Lung (tissue), 12 donors: ENCODE data around the gene TMEM255A. TPM values are rescaled to one million over a fixed set of nuclear protein-coding genes. Genes with fewer than 3 reads are reported as not detected.

Experiments
- ATAC-seq: fragments of 200-7000 bp; cut with Tn5 transposase; one replicate; pipeline ENCODE4 v1.9.1; 2020; ENCODE audit warnings: moderate number of reproducible peaks; ENCODE audit not compliant: insufficient read depth, low FRiP score
- DNase-seq, 3 donors: peaks; one replicate each; pipeline ENCODE4 v3.0.0-alpha.2; 2013 to 2017
- H3K27ac ChIP-seq, 2 donors: one replicate each; pipeline ENCODE4 v1.5.1; 2013; ENCODE audit warnings: mild to moderate bottlenecking in 2 of 2, moderate library complexity in 2 of 2, control low read depth in 1 of 2, inconsistent platforms in 1 of 2, low read depth in 1 of 2, low read length in 1 of 2
- H3K27me3 ChIP-seq, 3 donors: one replicate each; pipeline ENCODE4 v1.5.1; 2013; ENCODE audit warnings: low read length in 2 of 3; ENCODE audit not compliant: control insufficient read depth in 3 of 3, insufficient read depth in 3 of 3
- H3K36me3 ChIP-seq, 4 donors: one replicate each; pipeline ENCODE4 v1.5.1; 2013; ENCODE audit warnings: low read length in 4 of 4, mild to moderate bottlenecking in 1 of 4, moderate library complexity in 1 of 4; ENCODE audit not compliant: control insufficient read depth in 4 of 4, insufficient read depth in 4 of 4
- H3K4me1 ChIP-seq, 5 donors: one replicate each; pipeline ENCODE4 v1.5.1; 2013; ENCODE audit warnings: low read length in 5 of 5, mild to moderate bottlenecking in 2 of 5, moderate library complexity in 1 of 5; ENCODE audit not compliant: control insufficient read depth in 5 of 5, insufficient read depth in 5 of 5
- H3K4me3 ChIP-seq: one replicate; pipeline ENCODE4 v1.5.1; 2013; ENCODE audit warnings: mild to moderate bottlenecking, control low read depth, moderate library complexity
- H3K9ac ChIP-seq, 2 donors: one replicate each; pipeline ENCODE4 v1.5.1; 2013; ENCODE audit warnings: low read length in 2 of 2, control low read depth in 1 of 2; ENCODE audit not compliant: insufficient read depth in 1 of 2
- H3K9me3 ChIP-seq, 4 donors: one replicate each; pipeline ENCODE4 v1.5.1; 2013; ENCODE audit warnings: low read length in 3 of 4, mild to moderate bottlenecking in 1 of 4, moderate library complexity in 1 of 4; ENCODE audit not compliant: control insufficient read depth in 4 of 4, insufficient read depth in 3 of 4
- CTCF ChIP-seq: IDR thresholded peaks from 2 replicates; pipeline ENCODE4 v1.5.1; 2012; ENCODE audit warnings: mild to moderate bottlenecking; ENCODE audit errors: control extremely low read depth, extremely low read depth
- WGBS, 2 donors: extraction: QIAGEN DNeasy Blood & Tissue Kit; methylation state at CpG; one replicate each; pipeline ENCODE4 v1.1.7; 2013; 5-methylcytosine and 5-hydroxymethylcytosine counted together
- polyA plus RNA-seq, 2 donors: library from polyadenylated mRNA; stranded (reverse); fragments of 200-250 nt; gene quantifications; one replicate each; pipeline ENCODE4 v1.2.1, GENCODE V29; 2013
- total RNA-seq, 2 donors: library from RNA; depleted of rRNA in 1 of 2; stranded (reverse); fragments of >200 nt in 1 of 2; gene quantifications; one replicate each; pipeline ENCODE4 v1.2.1, GENCODE V29; 2014 to 2021
- donor health status: control.
- donor health status: control.
- donor health status: Bipolar disorder and iron deficiency.
- donor health status: healthy.
- donor health status: DM: yes; HTN: yes; CAD: no.

TMEM255A gene
- total and polyA plus RNA-seq, 4 donors: 0.20 to 0.80 (median 0.45) TPM

GRCh38 chrX:120213438-120214265 lies 97.6 kb downstream of the TMEM255A start:
- Histone ChIP-seq H3K4me3 (no peak overlapping the region), H3K9me3 (peaks cover 0 to 2% (median 0%) of the 10 kb centered on the region in 4 donors), H3K27ac (no peak overlapping the region), H3K4me1 (no peaks in the 10 kb centered on the region), H3K27me3 (no peaks in the 10 kb centered on the region), H3K36me3 (no peaks in the 10 kb centered on the region), H3K9ac (no peak overlapping the region)
- WGBS, 2 donors: 21 to 28% methylated on average over 8 of the region's 8 CpGs
- ATAC-seq (peak; percentile 66), DNase-seq (peak; percentile 62 to 70 (median 65))
- peak; percentile 57 for TF ChIP-seq CTCF

Other genes starting within 250 kb of the TMEM255A start
- under 1 TPM in 1 of 2 donors, not detected in 1; 0.12 TPM for gene RHOXF2B, start 233.8 kb downstream of the TMEM255A start, total RNA-seq
- not detected for gene RHOXF2B, start 233.8 kb downstream of the TMEM255A start, polyA plus RNA-seq
- not detected for gene RHOXF1, start 195.5 kb downstream of the TMEM255A start, total RNA-seq
- gene RHOXF1, start 195.5 kb downstream of the TMEM255A start, polyA plus RNA-seq: under 1 TPM in 1 of 2 donors, not detected in 1; 0.37 TPM
- gene RHOXF2, start 152.8 kb downstream of the TMEM255A start, total RNA-seq: not detected
- gene RHOXF2, start 152.8 kb downstream of the TMEM255A start, polyA plus RNA-seq: not detected
- gene ZBTB33, start 60.6 kb downstream of the TMEM255A start, total RNA-seq: 10 to 100 TPM; 10.6 to 21.0 TPM
- 1 to 10 TPM; 3.1 to 5.3 TPM for gene ZBTB33, start 60.6 kb downstream of the TMEM255A start, polyA plus RNA-seq
- not detected for gene ATP1B4, start 50.6 kb upstream of the TMEM255A start, total RNA-seq
- not detected for gene ATP1B4, start 50.6 kb upstream of the TMEM255A start, polyA plus RNA-seq
- gene LAMP2, start 157.8 kb upstream of the TMEM255A start, total RNA-seq: 100 to 1,000 TPM in 1 of 2 donors, 10 to 100 TPM in 1; 96.7 to 102 TPM
- 100 to 1,000 TPM in 1 of 2 donors, 10 to 100 TPM in 1; 35.0 to 100 TPM for gene LAMP2, start 157.8 kb upstream of the TMEM255A start, polyA plus RNA-seq
- 10 to 100 TPM; 32.2 to 61.2 TPM for gene CUL4B, start 249.5 kb upstream of the TMEM255A start, total RNA-seq
- gene CUL4B, start 249.5 kb upstream of the TMEM255A start, polyA plus RNA-seq: 10 to 100 TPM; 15.2 to 16.4 TPM